SW 1271 (cell line): Measurements from ENCODE around the gene ETHE1.
A peak's percentile ranks its signal among the peaks of the same experiment; 100 is the strongest.

ENCODE experiments used
- DNase-seq, 2 experiments: peaks; one replicate each; lab custom pipeline; 2025; lab: John Stamatoyannopoulos, UW

ETHE1 gene

GRCh38 chr19:43489310-43489709 lies 37.7 kb downstream of the ETHE1 start:
- DNase-seq = no peak

- DNase-seq = no peak
Observed at GRCh38 chr19:43488179-43488578, 38.8 kb downstream of the ETHE1 start.

GRCh38 chr19:43486412-43486811 lies 40.6 kb downstream of the ETHE1 start:
- no peak for DNase-seq

GRCh38 chr19:43485951-43486350 lies 41.0 kb downstream of the ETHE1 start:
- DNase-seq = no peak

GRCh38 chr19:43483281-43483680 lies 43.7 kb downstream of the ETHE1 start:
- DNase-seq = no peak

GRCh38 chr19:43482193-43482592 lies 44.8 kb downstream of the ETHE1 start:
- no peak for DNase-seq

GRCh38 chr19:43481701-43482100 lies 45.3 kb downstream of the ETHE1 start:
- DNase-seq = no peak

GRCh38 chr19:43480574-43480973 lies 46.4 kb downstream of the ETHE1 start:
- no peak for DNase-seq

GRCh38 chr19:43479961-43480561 lies 46.9 kb downstream of the ETHE1 start:
- no peak for DNase-seq

- DNase-seq = no peak
Observed at GRCh38 chr19:43479226-43479625, 47.8 kb downstream of the ETHE1 start.

- no peak for DNase-seq
Observed at GRCh38 chr19:43478323-43478722, 48.7 kb downstream of the ETHE1 start.

- peak; percentile 17 to 75 for DNase-seq
Observed at GRCh38 chr19:43476606-43477005, 50.4 kb downstream of the ETHE1 start.

GRCh38 chr19:43474986-43475705 lies 51.9 kb downstream of the ETHE1 start:
- peak; percentile 50 to 72 for DNase-seq

GRCh38 chr19:43474487-43474886 lies 52.5 kb downstream of the ETHE1 start:
- no peak for DNase-seq

GRCh38 chr19:43471091-43471490 lies 55.9 kb downstream of the ETHE1 start:
- no peak for DNase-seq

GRCh38 chr19:43470288-43470687 lies 56.7 kb downstream of the ETHE1 start:
- DNase-seq = no peak

GRCh38 chr19:43469160-43469480 lies 57.9 kb downstream of the ETHE1 start:
- no peak for DNase-seq

GRCh38 chr19:43468354-43469159 lies 58.4 kb downstream of the ETHE1 start:
- DNase-seq = no peak

GRCh38 chr19:43467730-43468129 lies 59.3 kb downstream of the ETHE1 start:
- no peak for DNase-seq

- no peak for DNase-seq
Observed at GRCh38 chr19:43467276-43467675, 59.7 kb downstream of the ETHE1 start.

GRCh38 chr19:43466793-43467192 lies 60.2 kb downstream of the ETHE1 start:
- DNase-seq = no peak

- DNase-seq = no peak
Observed at GRCh38 chr19:43465468-43466120, 61.4 kb downstream of the ETHE1 start, which contains the start of gene LYPD3. Gene LYPD3, minus strand, starts transcription at chr19:43465608. Its CDS starts 37 bp downstream, at chr19:43465571.
